HL-60/S4 (cell line): ENCODE data around the gene IFITM1.
"Not testable (repeated sequence)": the region's sequence is repeated elsewhere in the genome, so short reads cannot be mapped to it uniquely, and the experiment has no call there.

Source experiments
- in situ Hi-C: fragments of 300-500 bp; cut with MboI; formaldehyde crosslinking; loops from 2 replicates; pipeline ENCODE4 v1.14.3; 2022; ENCODE audit warnings: low sequenced_read_pairs

Gene IFITM1

GRCh38 chr11:282630-283360, 31.0 kb upstream of the IFITM1 start:
- in situ Hi-C loops: no loop called here

GRCh38 chr11:283405-284104, 30.3 kb upstream of the IFITM1 start:
- in situ Hi-C loops: no loop called here

GRCh38 chr11:284105-285020, 29.5 kb upstream of the IFITM1 start:
- in situ Hi-C loops: no loop called here

GRCh38 chr11:285021-285893, 28.6 kb upstream of the IFITM1 start:
- in situ Hi-C loops: no loop called here

GRCh38 chr11:285894-286220, 28.0 kb upstream of the IFITM1 start:
- in situ Hi-C loops: no loop called here

- in situ Hi-C loops: not testable (repeated sequence)
Observed at GRCh38 chr11:286977-287820, 26.6 kb upstream of the IFITM1 start.

GRCh38 chr11:287821-288477, 25.9 kb upstream of the IFITM1 start:
- in situ Hi-C loops: no loop called here

- in situ Hi-C loops: no loop called here
Observed at GRCh38 chr11:288478-289397, 25.1 kb upstream of the IFITM1 start, which contains the start of gene PGGHG. TSS of gene PGGHG (plus strand) at chr11:289126. CDS start at chr11:289817, 691 bp downstream.

- in situ Hi-C loops: no loop called here
Observed at GRCh38 chr11:289398-289711, 24.5 kb upstream of the IFITM1 start.

- in situ Hi-C loops: no loop called here
Observed at GRCh38 chr11:289712-290620, 23.9 kb upstream of the IFITM1 start.

- in situ Hi-C loops: no loop called here
Observed at GRCh38 chr11:290621-291231, 23.1 kb upstream of the IFITM1 start.

- in situ Hi-C loops: no loop called here
Observed at GRCh38 chr11:291281-292210, 22.3 kb upstream of the IFITM1 start.

- in situ Hi-C loops: no loop called here
Observed at GRCh38 chr11:292211-293121, 21.4 kb upstream of the IFITM1 start.

GRCh38 chr11:293271-293851, 20.5 kb upstream of the IFITM1 start:
- in situ Hi-C loops: no loop called here
